HCT116 (cell line): ENCODE measurements around the gene PHACTR1. TPM values are rescaled to one million over a fixed set of nuclear protein-coding genes. Genes with fewer than 3 reads are reported as not detected.

Experiments used
- ATAC-seq: fragments of 200-7000 bp; cut with Tn5 transposase; 2 replicates; pipeline ENCODE4 v1.9.1; 2020; ENCODE audit warnings: mild to moderate bottlenecking, moderate library complexity
- BruUV-seq: library from RNA; stranded (reverse); fragments of 400-500 nt; replicated peaks from 2 replicates; lab custom pipeline; 2021; lab: Mats Ljungman, UMichigan
- CTCF ChIA-PET: fragments of 300-600 bp; sonication (Branson Sonifier 250); formaldehyde crosslinking; loops from one replicate; lab custom pipeline; 2021; ENCODE audit warnings: antibody characterized with exemption; lab: Charles Lee
- POLR2A ChIA-PET: fragments of 300-600, 350-600 bp; sonication (Branson Sonifier 250); formaldehyde crosslinking; loops from one replicate; lab custom pipeline; 2021; ENCODE audit warnings: antibody characterized with exemption; lab: Charles Lee
- RAD21 ChIA-PET, 2 experiments: fragments of 300-600 bp; sonication (Branson Sonifier 250); formaldehyde crosslinking; loops; one replicate each; lab custom pipeline; 2023; ENCODE audit warnings: low total read pairs in 2 of 2; ENCODE audit not compliant: uncharacterized antibody in 2 of 2, unreplicated experiment in 2 of 2, low non-redundant PET in 1 of 2; lab: Charles Lee
- DNase-seq: peaks from one replicate; pipeline ENCODE4 v3.0.0-alpha.2; 2010; ENCODE audit warnings: low read depth, low spot score
- H2AFZ ChIP-seq: fragments of 200-600 bp; shearing (Covaris generic), sonication (generic); 2 replicates; pipeline ENCODE4 v1.6.1; 2017; ENCODE audit warnings: low read depth, mixed run types, mixed read lengths, antibody characterized with exemption, low read length; ENCODE audit not compliant: poor library complexity, severe bottlenecking
- H3K27ac ChIP-seq: 2 replicates; pipeline ENCODE4 v1.5.1; 2012; ENCODE audit warnings: low read depth, low read length
- H3K27me3 ChIP-seq: fragments of 200-600 bp; sonication (generic); 2 replicates; pipeline ENCODE4 v1.6.1; 2016; ENCODE audit warnings: mixed run types, low read length, mixed read lengths; ENCODE audit not compliant: insufficient read depth
- H3K36me3 ChIP-seq, 2 experiments: fragments of 200-500 bp in 1 of 2; fragments of 200-600 bp in 1 of 2; sonication (Bioruptor generic) in 1 of 2; sonication (generic) in 1 of 2; 2 replicates each; pipeline versions ENCODE4 v1.5.1 to v1.6.1; 2014 to 2016; ENCODE audit warnings: low read length in 2 of 2, inconsistent platforms in 1 of 2, mixed read lengths in 1 of 2, mixed run types in 1 of 2; ENCODE audit not compliant: insufficient read depth in 2 of 2, control insufficient read depth in 1 of 2
- H3K4me1 ChIP-seq, 2 experiments: fragments of 200-600 bp in 1 of 2; sonication (generic) in 1 of 2; 2 replicates each; pipeline versions ENCODE4 v1.5.1 to v1.6.1; 2012 to 2017; ENCODE audit warnings: low read length in 2 of 2, inconsistent platforms in 1 of 2, mild to moderate bottlenecking in 1 of 2, mixed read lengths in 1 of 2, mixed run types in 1 of 2, moderate library complexity in 1 of 2; ENCODE audit not compliant: insufficient read depth in 2 of 2, control insufficient read depth in 1 of 2
- H3K4me2 ChIP-seq: fragments of 200-600 bp; sonication (generic); 2 replicates; pipeline ENCODE4 v1.6.1; 2017; ENCODE audit warnings: mixed run types, low read length, mixed read lengths
- H3K4me3 ChIP-seq, 2 experiments: fragments of 200-600 bp in 1 of 2; sonication (generic) in 1 of 2; replicated peaks in 1 of 2; 2 replicates each; pipeline ENCODE4 v1.5.1; 2011 to 2016; ENCODE audit warnings: low read length in 2 of 2, control low read depth in 1 of 2, low read depth in 1 of 2, mild to moderate bottlenecking in 1 of 2, mixed read lengths in 1 of 2, mixed run types in 1 of 2
- H3K79me2 ChIP-seq: fragments of 200-600 bp; sonication (generic); 2 replicates; pipeline ENCODE4 v1.6.1; 2017; ENCODE audit warnings: mild to moderate bottlenecking, mixed run types, low read length, moderate library complexity, mixed read lengths; ENCODE audit not compliant: insufficient read depth
- H3K9ac ChIP-seq: fragments of 200-600 bp; sonication (generic); 2 replicates; pipeline ENCODE4 v1.6.1; 2016; ENCODE audit warnings: low read length, mixed read lengths
- H3K9me2 ChIP-seq: fragments of 200-600 bp; sonication (generic), shearing (Covaris generic); 2 replicates; pipeline ENCODE4 v1.6.1; 2017; ENCODE audit warnings: mixed run types, mild to moderate bottlenecking, moderate library complexity; ENCODE audit not compliant: insufficient read depth
- H3K9me3 ChIP-seq, 2 experiments: fragments of 200-500 bp in 1 of 2; fragments of 200-600 bp in 1 of 2; sonication (Bioruptor generic) in 1 of 2; sonication (generic) in 1 of 2; 2 replicates each; pipeline ENCODE4 v1.6.1; 2014 to 2017; ENCODE audit warnings: low read length in 2 of 2, mixed read lengths in 2 of 2, inconsistent platforms in 1 of 2, low read depth in 1 of 2, mild to moderate bottlenecking in 1 of 2, mixed run types in 1 of 2, moderate library complexity in 1 of 2; ENCODE audit not compliant: control insufficient read depth in 1 of 2, insufficient read depth in 1 of 2
- H4K20me1 ChIP-seq: fragments of 200-600 bp; sonication (generic), shearing (Covaris generic); 2 replicates; pipeline ENCODE4 v1.6.1; 2017; ENCODE audit warnings: mixed run types, mild to moderate bottlenecking, moderate library complexity; ENCODE audit not compliant: insufficient read depth
- CBX3 ChIP-seq: IDR thresholded peaks from 2 replicates; pipeline ENCODE4 v1.6.1; 2012; ENCODE audit warnings: low read depth
- ELF1 ChIP-seq: IDR thresholded peaks from 2 replicates; pipeline ENCODE4 v1.6.1; 2012; ENCODE audit warnings: low read depth, borderline replicate concordance
- EZH2phosphoT487 ChIP-seq: fragments of 200-600 bp; IDR thresholded peaks from 2 replicates; pipeline ENCODE4 v1.6.1; 2018; ENCODE audit warnings: antibody characterized with exemption, borderline replicate concordance
- FOSL1 ChIP-seq: IDR thresholded peaks from 2 replicates; pipeline ENCODE4 v1.6.1; 2012; ENCODE audit warnings: low read depth
- RAD21 ChIP-seq: IDR thresholded peaks from 2 replicates; pipeline ENCODE4 v1.6.1; 2012; ENCODE audit warnings: low read depth, mild to moderate bottlenecking
- SIN3A ChIP-seq: IDR thresholded peaks from 2 replicates; pipeline ENCODE4 v1.6.1; 2012; ENCODE audit warnings: low read depth
- ZBTB33 ChIP-seq: IDR thresholded peaks from 2 replicates; pipeline ENCODE4 v1.6.1; 2011; ENCODE audit warnings: mild to moderate bottlenecking, low read length, moderate library complexity; ENCODE audit not compliant: insufficient replicate concordance; ENCODE audit errors: extremely low read depth
- ZFX ChIP-seq: fragments of 450-650 bp; IDR thresholded peaks from 2 replicates; pipeline ENCODE4 v1.6.1; 2017
- intact Hi-C: fragments of 100-400 bp; cut with micrococcal nuclease; formaldehyde crosslinking; loops from 2 replicates; pipeline ENCODE4 v1.10.0; 2022
- total RNA-seq: library from RNA; stranded (reverse); gene quantifications from one replicate; pipeline ENCODE4 v1.2.1, GENCODE V29; 2021; ENCODE audit not compliant: unreplicated experiment

PHACTR1 gene
- total RNA-seq, 1 experiment from 2014 or later: 0.17 TPM

DNA sequence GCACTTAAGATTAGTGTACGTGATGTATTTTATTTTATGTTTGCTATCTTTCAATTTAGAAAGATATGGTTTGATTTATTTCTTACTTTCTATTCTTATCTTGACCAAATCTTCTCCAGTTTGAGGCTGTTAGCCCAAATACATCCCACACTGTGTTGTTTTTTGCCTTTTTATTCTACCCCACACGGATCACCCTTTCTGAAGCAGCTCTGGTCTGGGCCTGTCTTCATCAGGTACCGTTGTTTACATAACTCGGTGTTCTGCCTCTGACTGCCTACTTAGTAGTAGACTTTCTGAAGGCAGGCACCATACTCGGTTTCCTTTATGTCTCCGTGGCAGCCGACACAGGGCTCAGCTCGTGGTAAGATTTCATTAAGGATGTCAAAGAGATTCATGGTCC lies 95.0 kb downstream of the PHACTR1 start:
- Histone ChIP-seq H3K36me3 (no peaks in the 10 kb centered on the region), H3K79me2 (no peaks in the 10 kb centered on the region), H3K27ac (no peak overlapping the region), H3K4me2 (no peak overlapping the region), H3K9ac (no peak overlapping the region), H2AFZ (no peak overlapping the region), H3K4me1 (no peaks in the 10 kb centered on the region), H3K9me3 (no peaks in the 10 kb centered on the region), H4K20me1 (no peaks in the 10 kb centered on the region), H3K4me3 (no peak overlapping the region), H3K9me2 (no peaks in the 10 kb centered on the region), H3K27me3 (peaks cover 41% of the 10 kb centered on the region)
- intact Hi-C loops: no loop called here
- ATAC-seq (no peak), DNase-seq (no peak)
- ChIA-PET RAD21 (no interaction called here), CTCF (no interaction called here), POLR2A (no interaction called here)
- TF ChIP-seq SIN3A: no peak
- TF ChIP-seq CBX3: no peak
- no peak for TF ChIP-seq ZFX
- TF ChIP-seq ELF1: no peak
- no TSS peak for BruUV-seq

DNA sequence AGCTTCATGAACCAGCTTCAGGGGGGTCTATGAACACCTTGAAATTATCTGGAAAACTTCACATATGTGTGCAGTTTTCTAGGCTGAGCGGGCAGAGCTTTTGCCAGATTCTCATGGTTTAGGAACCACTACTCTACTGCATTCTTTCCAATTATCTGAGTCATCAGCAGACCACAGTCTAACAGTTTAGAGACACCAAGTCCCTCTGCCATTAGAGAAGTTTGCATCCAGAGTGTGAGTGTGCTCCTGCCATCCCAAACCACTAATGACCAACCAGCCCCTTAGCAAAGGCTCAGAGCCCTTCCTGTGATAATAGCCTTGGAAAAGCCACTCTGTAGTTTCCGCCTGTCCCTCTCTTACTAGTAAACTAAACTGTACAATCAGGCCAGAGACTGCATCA lies 96.8 kb downstream of the PHACTR1 start:
- H3K79me2 ChIP-seq: no peaks in the 10 kb centered on the region
- no peaks in the 10 kb centered on the region for H3K9me2 ChIP-seq
- BruUV-seq: no TSS peak
- H3K4me3 ChIP-seq: no peak overlapping the region
- TF ChIP-seq ZFX (no peak), RAD21 (no peak), CBX3 (no peak), EZH2phosphoT487 (no peak), ZBTB33 (no peak), FOSL1 (no peak)
- H4K20me1 ChIP-seq: no peaks in the 10 kb centered on the region
- H3K9me3 ChIP-seq: no peaks in the 10 kb centered on the region
- no peaks in the 10 kb centered on the region for H3K4me1 ChIP-seq
- H3K27me3 ChIP-seq: peaks cover 41% of the 10 kb centered on the region
- ChIA-PET CTCF (no interaction called here), RAD21 (no interaction called here), POLR2A (no interaction called here)
- no peak overlapping the region for H3K9ac ChIP-seq
- H2AFZ ChIP-seq: no peak overlapping the region
- no peak overlapping the region for H3K27ac ChIP-seq
- intact Hi-C loops: no loop called here
- H3K36me3 ChIP-seq: no peaks in the 10 kb centered on the region
- H3K4me2 ChIP-seq: no peak overlapping the region
- no peak for DNase-seq
- no peak for ATAC-seq
